K562 (cell line): Measurements from ENCODE around the gene ATP6V0D1. TPM values are rescaled to one million over a fixed set of nuclear protein-coding genes. Genes with fewer than 3 reads are reported as not detected.

Experiments
- BMI1 ChIP-seq: fragments of 150-350 bp; IDR thresholded peaks from 2 replicates; pipeline ENCODE4 v1.6.1; 2014; ENCODE audit warnings: low read length
- CREM ChIP-seq: IDR thresholded peaks from 2 replicates; pipeline ENCODE4 v1.6.1; 2014; ENCODE audit warnings: antibody characterized with exemption, low read depth
- MCM3 ChIP-seq: fragments of 450-650 bp; IDR thresholded peaks from 2 replicates; pipeline ENCODE4 v1.6.1; 2016
- MIER1 ChIP-seq: fragments of 450-650 bp; IDR thresholded peaks from 2 replicates; pipeline ENCODE4 v1.6.1; 2016; ENCODE audit warnings: antibody characterized with exemption, mild to moderate bottlenecking, low read depth
- RBM15 ChIP-seq: fragments of 200-400 bp; formaldehyde crosslinking; IDR thresholded peaks from 2 replicates; pipeline ENCODE4 v1.6.1; 2018; ENCODE audit warnings: mild to moderate bottlenecking, low read length, moderate library complexity; ENCODE audit not compliant: insufficient read depth
- TCF3 ChIP-seq: sonication (generic); formaldehyde crosslinking; IDR thresholded peaks from 2 replicates; pipeline ENCODE4 v1.4.0; 2020; ENCODE audit warnings: mild to moderate bottlenecking, missing genetic modification reagents
- ZKSCAN8 ChIP-seq: fragments of 200-800 bp; sonication (Bioruptor generic); IDR thresholded peaks from 2 replicates; pipeline ENCODE4 v1.6.1; 2016; ENCODE audit warnings: missing genetic modification characterization, missing compliant biosample characterization
- ZNF165 ChIP-seq: fragments of 250-450 bp; sonication (Bioruptor Pico); IDR thresholded peaks from 2 replicates; pipeline ENCODE4 v1.4.0; 2020; ENCODE audit warnings: borderline replicate concordance
- ZNF444 ChIP-seq: fragments of 250-450 bp; sonication (Bioruptor Pico); IDR thresholded peaks from 2 replicates; pipeline ENCODE4 v1.4.0; 2020; ENCODE audit warnings: mild to moderate bottlenecking, moderate library complexity
- ZSCAN32 ChIP-seq: fragments of 450-650 bp; formaldehyde crosslinking; IDR thresholded peaks from 2 replicates; pipeline ENCODE4 v1.4.0; 2020; ENCODE audit warnings: mild to moderate bottlenecking, moderate library complexity
- polyA plus RNA-seq, 8 experiments: library from polyadenylated mRNA; depleted of rRNA in 4 of 8; stranded (reverse) in 5 of 8; unstranded in 3 of 8; fragments of >200 nt; fragmentation: Nextera tagmentation in 2 of 8; fragmentation: Illumina TruSeq in 1 of 8; extraction: Ambion mirVana in 2 of 8; extraction: Trizol in 1 of 8; gene quantifications; 2 replicates each; pipeline versions ENCODE4 v1.2.1 to v1.2.3, GENCODE V29; 2011 to 2014; ENCODE audit warnings: inconsistent platforms in 1 of 8, missing spikeins in 1 of 8
- total RNA-seq, 7 experiments: library from RNA; depleted of rRNA in 6 of 7; stranded (reverse); fragments of >200 nt in 6 of 7; fragmentation: Illumina TruSeq in 2 of 7; extraction: Trizol in 2 of 7; gene quantifications; 2 replicates each; pipeline versions ENCODE4 v1.2.1 to v1.2.3, GENCODE V29; 2011 to 2021; ENCODE audit warnings: low replicate concordance in 1 of 7
- TF ChIP-seq, protein P1 (sequence below): sonication (generic); formaldehyde crosslinking; IDR thresholded peaks from 2 replicates; pipeline ENCODE4 v1.8.0; 2022; ENCODE audit warnings: mild to moderate bottlenecking, missing genetic modification reagents
- TF ChIP-seq, protein P2 (sequence below): sonication (generic); formaldehyde crosslinking; IDR thresholded peaks from 2 replicates; pipeline ENCODE4 v1.8.1; 2023; ENCODE audit warnings: mild to moderate bottlenecking, missing genetic modification reagents
- TF ChIP-seq, protein P3 (sequence below): fragments of 450-650 bp; IDR thresholded peaks from 2 replicates; pipeline ENCODE4 v1.6.1; 2016
- TF ChIP-seq, protein P4 (sequence below): fragments of 450-650 bp; IDR thresholded peaks from 2 replicates; pipeline ENCODE4 v1.6.1; 2016; ENCODE audit warnings: missing biosample characterization, missing genetic modification characterization
- TF ChIP-seq, protein P5 (sequence below): sonication (generic); formaldehyde crosslinking; IDR thresholded peaks from 2 replicates; pipeline ENCODE4 v1.8.1; 2023; ENCODE audit warnings: missing genetic modification reagents, mild to moderate bottlenecking, borderline replicate concordance
- TF ChIP-seq, protein P6 (sequence below): fragments of 250-450 bp; sonication (Bioruptor Pico); IDR thresholded peaks from 2 replicates; pipeline ENCODE4 v1.8.0; 2022; ENCODE audit warnings: moderate library complexity, mild to moderate bottlenecking, inconsistent platforms

The ATP6V0D1 gene
- total and polyA plus RNA-seq, 9 of the 15 experiments (the other 6 are each of a cell fraction or from before 2014, with no cell fraction given): 23.2 to 69.7 (median 45.6) TPM

DNA sequence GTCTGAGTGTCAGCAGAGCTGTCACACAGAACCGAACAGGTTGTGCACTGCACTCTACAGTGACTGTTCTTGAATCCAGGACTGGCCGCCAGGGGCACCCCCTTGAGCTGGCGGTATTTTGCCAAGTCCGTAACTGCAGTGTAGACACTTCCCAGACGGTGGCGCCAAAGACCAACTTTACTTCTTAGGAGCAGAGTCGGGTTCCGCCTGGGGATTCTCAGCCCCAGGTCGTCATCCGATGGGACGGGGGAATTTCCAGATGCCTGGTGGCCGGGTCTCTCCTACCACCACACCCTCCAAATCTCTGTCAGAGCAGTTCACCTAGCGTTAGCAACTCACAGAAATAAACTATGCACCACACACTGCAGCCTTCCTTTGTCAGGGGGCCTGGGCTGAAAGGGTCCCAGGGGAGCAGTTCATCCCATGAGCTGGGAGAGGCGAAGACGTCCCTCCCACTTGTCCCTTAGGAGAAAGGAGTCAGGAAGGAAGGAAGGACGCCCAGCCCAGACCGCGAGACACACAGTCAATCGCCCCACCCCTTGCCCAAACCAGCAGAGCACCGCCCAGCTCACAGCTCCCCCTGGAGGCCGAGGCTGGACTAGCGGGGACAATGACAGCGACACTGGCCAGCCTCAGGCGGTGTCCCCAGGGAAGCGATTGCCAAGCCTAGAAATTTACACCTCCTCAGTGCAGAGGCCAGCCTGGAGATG is 40.3 kb upstream of the ATP6V0D1 start (continued):
- TF ChIP-seq MCM3 (no peak), CREM (peak; percentile 76), ZNF165 (CRISPR knock-in tag) (peak; percentile 53; the same call in 1 of the 2 replicates), RBM15 (no peak), MIER1 (peak; percentile 70; the same call in 1 of the 2 replicates), ZNF444 (CRISPR knock-in tag) (no peak), ZSCAN32 (no peak), TCF3 (CRISPR knock-in tag) (0 out of 2 replicates have a peak, but pooled peaks have one; percentile 2), BMI1 (no peak), ZKSCAN8 (CRISPR knock-in tag) (no peak)
- TF ChIP-seq, protein P1, sequence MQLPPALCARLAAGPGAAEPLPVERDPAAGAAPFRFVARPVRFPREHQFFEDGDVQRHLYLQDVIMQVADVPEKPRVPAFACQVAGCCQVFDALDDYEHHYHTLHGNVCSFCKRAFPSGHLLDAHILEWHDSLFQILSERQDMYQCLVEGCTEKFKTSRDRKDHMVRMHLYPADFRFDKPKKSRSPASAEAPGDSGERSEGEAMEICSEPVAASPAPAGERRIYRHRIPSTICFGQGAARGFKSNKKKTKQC (CRISPR knock-in tag): peak; percentile 5; the same call in 1 of the 2 replicates
- TF ChIP-seq, protein P2, sequence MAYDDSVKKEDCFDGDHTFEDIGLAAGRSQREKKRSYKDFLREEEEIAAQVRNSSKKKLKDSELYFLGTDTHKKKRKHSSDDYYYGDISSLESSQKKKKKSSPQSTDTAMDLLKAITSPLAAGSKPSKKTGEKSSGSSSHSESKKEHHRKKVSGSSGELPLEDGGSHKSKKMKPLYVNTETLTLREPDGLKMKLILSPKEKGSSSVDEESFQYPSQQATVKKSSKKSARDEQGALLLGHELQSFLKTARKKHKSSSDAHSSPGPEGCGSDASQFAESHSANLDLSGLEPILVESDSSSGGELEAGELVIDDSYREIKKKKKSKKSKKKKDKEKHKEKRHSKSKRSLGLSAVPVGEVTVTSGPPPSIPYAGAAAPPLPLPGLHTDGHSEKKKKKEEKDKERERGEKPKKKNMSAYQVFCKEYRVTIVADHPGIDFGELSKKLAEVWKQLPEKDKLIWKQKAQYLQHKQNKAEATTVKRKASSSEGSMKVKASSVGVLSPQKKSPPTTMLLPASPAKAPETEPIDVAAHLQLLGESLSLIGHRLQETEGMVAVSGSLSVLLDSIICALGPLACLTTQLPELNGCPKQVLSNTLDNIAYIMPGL (CRISPR knock-in tag): no peak; the same call in 1 of the 2 replicates
- TF ChIP-seq, protein P3, sequence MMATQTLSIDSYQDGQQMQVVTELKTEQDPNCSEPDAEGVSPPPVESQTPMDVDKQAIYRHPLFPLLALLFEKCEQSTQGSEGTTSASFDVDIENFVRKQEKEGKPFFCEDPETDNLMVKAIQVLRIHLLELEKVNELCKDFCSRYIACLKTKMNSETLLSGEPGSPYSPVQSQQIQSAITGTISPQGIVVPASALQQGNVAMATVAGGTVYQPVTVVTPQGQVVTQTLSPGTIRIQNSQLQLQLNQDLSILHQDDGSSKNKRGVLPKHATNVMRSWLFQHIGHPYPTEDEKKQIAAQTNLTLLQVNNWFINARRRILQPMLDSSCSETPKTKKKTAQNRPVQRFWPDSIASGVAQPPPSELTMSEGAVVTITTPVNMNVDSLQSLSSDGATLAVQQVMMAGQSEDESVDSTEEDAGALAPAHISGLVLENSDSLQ: peak; percentile 52
- TF ChIP-seq, protein P4, sequence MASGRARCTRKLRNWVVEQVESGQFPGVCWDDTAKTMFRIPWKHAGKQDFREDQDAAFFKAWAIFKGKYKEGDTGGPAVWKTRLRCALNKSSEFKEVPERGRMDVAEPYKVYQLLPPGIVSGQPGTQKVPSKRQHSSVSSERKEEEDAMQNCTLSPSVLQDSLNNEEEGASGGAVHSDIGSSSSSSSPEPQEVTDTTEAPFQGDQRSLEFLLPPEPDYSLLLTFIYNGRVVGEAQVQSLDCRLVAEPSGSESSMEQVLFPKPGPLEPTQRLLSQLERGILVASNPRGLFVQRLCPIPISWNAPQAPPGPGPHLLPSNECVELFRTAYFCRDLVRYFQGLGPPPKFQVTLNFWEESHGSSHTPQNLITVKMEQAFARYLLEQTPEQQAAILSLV: no peak
- TF ChIP-seq, protein P5, sequence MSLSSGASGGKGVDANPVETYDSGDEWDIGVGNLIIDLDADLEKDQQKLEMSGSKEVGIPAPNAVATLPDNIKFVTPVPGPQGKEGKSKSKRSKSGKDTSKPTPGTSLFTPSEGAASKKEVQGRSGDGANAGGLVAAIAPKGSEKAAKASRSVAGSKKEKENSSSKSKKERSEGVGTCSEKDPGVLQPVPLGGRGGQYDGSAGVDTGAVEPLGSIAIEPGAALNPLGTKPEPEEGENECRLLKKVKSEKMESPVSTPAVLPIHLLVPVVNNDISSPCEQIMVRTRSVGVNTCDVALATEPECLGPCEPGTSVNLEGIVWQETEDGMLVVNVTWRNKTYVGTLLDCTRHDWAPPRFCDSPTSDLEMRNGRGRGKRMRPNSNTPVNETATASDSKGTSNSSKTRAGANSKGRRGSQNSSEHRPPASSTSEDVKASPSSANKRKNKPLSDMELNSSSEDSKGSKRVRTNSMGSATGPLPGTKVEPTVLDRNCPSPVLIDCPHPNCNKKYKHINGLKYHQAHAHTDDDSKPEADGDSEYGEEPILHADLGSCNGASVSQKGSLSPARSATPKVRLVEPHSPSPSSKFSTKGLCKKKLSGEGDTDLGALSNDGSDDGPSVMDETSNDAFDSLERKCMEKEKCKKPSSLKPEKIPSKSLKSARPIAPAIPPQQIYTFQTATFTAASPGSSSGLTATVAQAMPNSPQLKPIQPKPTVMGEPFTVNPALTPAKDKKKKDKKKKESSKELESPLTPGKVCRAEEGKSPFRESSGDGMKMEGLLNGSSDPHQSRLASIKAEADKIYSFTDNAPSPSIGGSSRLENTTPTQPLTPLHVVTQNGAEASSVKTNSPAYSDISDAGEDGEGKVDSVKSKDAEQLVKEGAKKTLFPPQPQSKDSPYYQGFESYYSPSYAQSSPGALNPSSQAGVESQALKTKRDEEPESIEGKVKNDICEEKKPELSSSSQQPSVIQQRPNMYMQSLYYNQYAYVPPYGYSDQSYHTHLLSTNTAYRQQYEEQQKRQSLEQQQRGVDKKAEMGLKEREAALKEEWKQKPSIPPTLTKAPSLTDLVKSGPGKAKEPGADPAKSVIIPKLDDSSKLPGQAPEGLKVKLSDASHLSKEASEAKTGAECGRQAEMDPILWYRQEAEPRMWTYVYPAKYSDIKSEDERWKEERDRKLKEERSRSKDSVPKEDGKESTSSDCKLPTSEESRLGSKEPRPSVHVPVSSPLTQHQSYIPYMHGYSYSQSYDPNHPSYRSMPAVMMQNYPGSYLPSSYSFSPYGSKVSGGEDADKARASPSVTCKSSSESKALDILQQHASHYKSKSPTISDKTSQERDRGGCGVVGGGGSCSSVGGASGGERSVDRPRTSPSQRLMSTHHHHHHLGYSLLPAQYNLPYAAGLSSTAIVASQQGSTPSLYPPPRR (CRISPR knock-in tag): 0 out of 2 replicates have a peak, but pooled peaks have one; percentile 58
- TF ChIP-seq, protein P6, sequence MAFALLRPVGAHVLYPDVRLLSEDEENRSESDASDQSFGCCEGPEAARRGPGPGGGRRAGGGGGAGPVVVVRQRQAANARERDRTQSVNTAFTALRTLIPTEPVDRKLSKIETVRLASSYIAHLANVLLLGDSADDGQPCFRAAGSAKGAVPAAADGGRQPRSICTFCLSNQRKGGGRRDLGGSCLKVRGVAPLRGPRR (CRISPR knock-in tag): no peak
